HAP-1 (cell line): ENCODE results near the gene RTP5.
"Not testable (repeated sequence)": the region's sequence is repeated elsewhere in the genome, so short reads cannot be mapped to it uniquely, and the experiment has no call there.

Experiments
- DNase-seq, 2 experiments: peaks; one replicate each; pipeline ENCODE4 v3.0.0-alpha.2; 2016 to 2020; ENCODE audit warnings: low spot score in 2 of 2
- H3K27me3 ChIP-seq: fragments of 250-450 bp; sonication (Bioruptor Pico); 2 replicates; pipeline ENCODE4 v1.5.1; 2020; ENCODE audit warnings: low read depth, mild to moderate bottlenecking, moderate library complexity
- H3K36me3 ChIP-seq: fragments of 250-450 bp; sonication (Bioruptor Pico); replicated peaks from 2 replicates; pipeline ENCODE4 v1.5.1; 2020; ENCODE audit warnings: mild to moderate bottlenecking
- H3K4me1 ChIP-seq: fragments of 250-450 bp; sonication (Bioruptor Pico); 2 replicates; pipeline ENCODE4 v1.5.1; 2020; ENCODE audit warnings: mild to moderate bottlenecking
- H3K4me3 ChIP-seq: fragments of 250-450 bp; sonication (Bioruptor Pico); 2 replicates; pipeline ENCODE4 v1.5.1; 2020; ENCODE audit warnings: mild to moderate bottlenecking, moderate library complexity
- H3K9me3 ChIP-seq: fragments of 250-450 bp; sonication (Bioruptor Pico); 2 replicates; pipeline ENCODE4 v1.5.1; 2020; ENCODE audit warnings: mild to moderate bottlenecking, moderate library complexity
- in situ Hi-C: fragments of 300-500 bp; cut with MboI; formaldehyde crosslinking; loops from 3 replicates; pipeline ENCODE4 v1.14.3; 2020; ENCODE audit warnings: low sequenced_read_pairs, inconsistent platforms, mixed read lengths

RTP5 gene

GRCh38 chr2:241869087-241869961 is at the start of gene RTP5:
Gene RTP5 (plus strand): TSS chr2:241869729. CDS start chr2:241869757, 28 bp downstream.
- H3K27me3 ChIP-seq, result no peaks in the 10 kb centered on the region

GRCh38 chr2:241819947-241820624 is 49.4 kb upstream of the RTP5 start:
- not testable (repeated sequence) for H3K9me3 ChIP-seq, H3K4me3 ChIP-seq, H3K27me3 ChIP-seq

More at GRCh38 chr2:241869087-241869961, at the start of gene RTP5:
- Histone ChIP-seq H3K4me3 (no peak within 1 kb of the TSS), H3K9me3 (no peaks in the 10 kb centered on the region), H3K4me1 (no peaks in the 10 kb centered on the region), H3K36me3 (no peaks in the 10 kb centered on the region)
- in situ Hi-C loops, result no loop called here
- no peak for DNase-seq

GRCh38 chr2:241820625-241821384 is 48.7 kb upstream of the RTP5 start:
- DNase-seq, result no peak
- Histone ChIP-seq H3K9me3 (no peaks in the 10 kb centered on the region), H3K4me1 (no peaks in the 10 kb centered on the region), H3K36me3 (no peaks in the 10 kb centered on the region), H3K4me3 (no peak overlapping the region), H3K27me3 (no peaks in the 10 kb centered on the region)
- in situ Hi-C loops, result no loop called here

More at GRCh38 chr2:241819947-241820624, 49.4 kb upstream of the RTP5 start:
- H3K36me3 ChIP-seq, DNase-seq, in situ Hi-C loops, H3K4me1 ChIP-seq: not testable (repeated sequence)

- no peaks in the 10 kb centered on the region for H3K27me3 ChIP-seq
- in situ Hi-C loops, result no loop called here
- no peaks in the 10 kb centered on the region for H3K4me1 ChIP-seq
- H3K4me3 ChIP-seq, result no peak overlapping the region
- 0 out of 2 replicates have a peak, but pooled peaks cover under 1% of the 10 kb centered on the region for H3K9me3 ChIP-seq
- no peaks in the 10 kb centered on the region for H3K36me3 ChIP-seq
- DNase-seq, result no peak
Measured at GRCh38 chr2:241821460-241822263, 47.9 kb upstream of the RTP5 start.

GRCh38 chr2:241822264-241822623 is 47.3 kb upstream of the RTP5 start:
- no peak for DNase-seq
- H3K4me1 ChIP-seq, result no peaks in the 10 kb centered on the region
- in situ Hi-C loops, result no loop called here
- H3K9me3 ChIP-seq, result peaks cover 4% of the 10 kb centered on the region
- H3K4me3 ChIP-seq, result no peak overlapping the region
- H3K27me3 ChIP-seq, result no peaks in the 10 kb centered on the region
- H3K36me3 ChIP-seq, result no peaks in the 10 kb centered on the region

- H3K9me3 ChIP-seq, H3K4me3 ChIP-seq, H3K27me3 ChIP-seq, DNase-seq, H3K36me3 ChIP-seq, H3K4me1 ChIP-seq, in situ Hi-C loops: not testable (repeated sequence)
Measured at GRCh38 chr2:241823531-241824437, 45.7 kb upstream of the RTP5 start.

- Histone ChIP-seq H3K9me3 (peaks cover 8% of the 10 kb centered on the region), H3K27me3 (no peaks in the 10 kb centered on the region), H3K4me3 (no peak overlapping the region), H3K4me1 (no peaks in the 10 kb centered on the region), H3K36me3 (no peaks in the 10 kb centered on the region)
- no peak for DNase-seq
- in situ Hi-C loops, result no loop called here
Measured at GRCh38 chr2:241827394-241827793, 42.1 kb upstream of the RTP5 start.

GRCh38 chr2:241833101-241833663 is 36.3 kb upstream of the RTP5 start:
- in situ Hi-C loops, result no loop called here
- H3K36me3 ChIP-seq, result no peaks in the 10 kb centered on the region
- DNase-seq, result peak in 1 of 2 experiments; percentile 8
- H3K27me3 ChIP-seq, result no peaks in the 10 kb centered on the region
- H3K4me1 ChIP-seq, result peaks cover 6% of the 10 kb centered on the region
- H3K4me3 ChIP-seq, result no peak overlapping the region
- no peaks in the 10 kb centered on the region for H3K9me3 ChIP-seq

GRCh38 chr2:241833756-241834526 is 35.6 kb upstream of the RTP5 start:
- DNase-seq, H3K36me3 ChIP-seq, H3K4me3 ChIP-seq, H3K27me3 ChIP-seq, H3K9me3 ChIP-seq, H3K4me1 ChIP-seq, in situ Hi-C loops: not testable (repeated sequence)

GRCh38 chr2:241834527-241835210 is 34.9 kb upstream of the RTP5 start:
- H3K4me1 ChIP-seq, result peaks cover 6% of the 10 kb centered on the region
- H3K4me3 ChIP-seq, result no peak overlapping the region
- H3K36me3 ChIP-seq, result no peaks in the 10 kb centered on the region
- no peak for DNase-seq
- no peaks in the 10 kb centered on the region for H3K9me3 ChIP-seq
- in situ Hi-C loops, result no loop called here
- H3K27me3 ChIP-seq, result no peaks in the 10 kb centered on the region

GRCh38 chr2:241835611-241836010 is 33.9 kb upstream of the RTP5 start:
- Histone ChIP-seq H3K36me3 (no peaks in the 10 kb centered on the region), H3K4me1 (peaks cover 6% of the 10 kb centered on the region), H3K27me3 (no peaks in the 10 kb centered on the region), H3K9me3 (no peaks in the 10 kb centered on the region), H3K4me3 (no peak overlapping the region)
- no peak for DNase-seq
- in situ Hi-C loops, result no loop called here
